ENCODE data around the gene HS2ST1. TPM values are rescaled to one million over a fixed set of nuclear protein-coding genes. Genes with fewer than 3 reads are reported as not detected.

The HS2ST1 gene
- total RNA-seq, 1 experiment from 2014 or later: 30.1 TPM

DNA sequence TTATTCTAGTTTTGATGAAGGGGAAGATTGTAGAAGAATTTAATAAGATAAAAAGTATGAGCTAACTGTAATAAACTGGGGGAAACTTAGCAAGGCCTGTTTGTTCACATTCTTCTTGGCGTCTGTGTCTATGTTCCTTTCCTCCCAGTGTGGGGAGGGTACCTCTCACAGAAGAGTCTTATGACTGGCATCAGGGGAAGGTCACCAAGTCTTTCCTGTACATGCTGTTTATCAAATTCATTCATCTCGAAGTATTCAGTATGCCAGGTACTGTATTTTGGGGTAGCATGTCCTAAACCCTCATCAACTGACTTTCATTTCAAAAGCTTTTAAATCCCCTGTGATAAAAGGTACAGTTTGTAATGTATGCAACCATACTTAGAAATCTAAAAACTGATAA, 78.4 kb downstream of the HS2ST1 start:
- ChIA-PET POLR2A (no interaction called here), CTCF (interaction anchor here (0.8 kb wide), 1 partner anchor 17 kb away, joined by 3 read pairs; no protein-coding TSS in a partner anchor), RAD21 (ENCODE audit: low non-redundant PET in 1 of 2, low total read pairs in 2 of 2, uncharacterized antibody in 2 of 2, unreplicated experiment in 2 of 2) (no interaction called here)
- intact Hi-C loops (cut with micrococcal nuclease): no loop called here
- Histone ChIP-seq H3K79me2 (ENCODE audit: insufficient read depth, low read length) (no peaks in the 10 kb centered on the region), H3K36me3 (ENCODE audit: control insufficient read depth in 1 of 2, insufficient read depth in 2 of 2, low read length in 2 of 2) (no peaks in the 10 kb centered on the region), H3K4me3 (replicated peaks in 1 of 2; ENCODE audit: low read depth in 1 of 2, low read length in 2 of 2) (no peak overlapping the region), H3K9ac (ENCODE audit: low read length) (no peak overlapping the region), H3K27me3 (ENCODE audit: insufficient read depth, low read length) (no peaks in the 10 kb centered on the region), H3K9me3 (ENCODE audit: control insufficient read depth in 1 of 2, insufficient read depth in 1 of 2, low read depth in 1 of 2, low read length in 2 of 2) (no peaks in the 10 kb centered on the region), H3K27ac (ENCODE audit: low read depth, low read length) (no peak overlapping the region), H3K9me2 (ENCODE audit: insufficient read depth) (no peaks in the 10 kb centered on the region), H3K4me2 (ENCODE audit: low read length) (peak overlapping the region; percentile 42; the same call in 1 of the 2 replicates), H4K20me1 (ENCODE audit: insufficient read depth) (no peaks in the 10 kb centered on the region), H3K4me1 (ENCODE audit: control insufficient read depth in 1 of 2, insufficient read depth in 2 of 2, low read length in 2 of 2) (peaks cover 9 to 13% of the 10 kb centered on the region in 2 experiments), H2AFZ (ENCODE audit: low read depth, low read length, poor library complexity, severe bottlenecking) (no peak overlapping the region)
- BruUV-seq (replicated peaks): no TSS peak
- ATAC-seq (no peak), DNase-seq (ENCODE audit: low read depth, low spot score) (no peak)
- TF ChIP-seq, protein P1, sequence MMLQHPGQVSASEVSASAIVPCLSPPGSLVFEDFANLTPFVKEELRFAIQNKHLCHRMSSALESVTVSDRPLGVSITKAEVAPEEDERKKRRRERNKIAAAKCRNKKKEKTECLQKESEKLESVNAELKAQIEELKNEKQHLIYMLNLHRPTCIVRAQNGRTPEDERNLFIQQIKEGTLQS (IDR thresholded peaks at IDR 0.05): no peak
- TF ChIP-seq TCF7L2 (IDR thresholded peaks at IDR 0.05; ENCODE audit: borderline replicate concordance, extremely low read depth, insufficient read depth, insufficient read length) (no peak), YY1 (IDR thresholded peaks at IDR 0.05; ENCODE audit: extremely low read depth, insufficient replicate concordance, low read depth, low read length) (no peak), ZNF274 (IDR thresholded peaks at IDR 0.05; ENCODE audit: low read depth, low read length) (no peak), EGR1 (IDR thresholded peaks at IDR 0.05; ENCODE audit: low read depth) (no peak), FOSL1 (IDR thresholded peaks at IDR 0.05; ENCODE audit: low read depth) (no peak), EZH2 (IDR thresholded peaks at IDR 0.05) (no peak), ELF1 (IDR thresholded peaks at IDR 0.05; ENCODE audit: borderline replicate concordance, low read depth) (no peak), CBX3 (IDR thresholded peaks at IDR 0.05; ENCODE audit: low read depth) (no peak), SRF (IDR thresholded peaks at IDR 0.05; ENCODE audit: low read depth) (no peak), RAD21 (IDR thresholded peaks at IDR 0.05; ENCODE audit: low read depth) (no peak), POLR2A (IDR thresholded peaks at IDR 0.05; ENCODE audit: borderline replicate concordance, extremely low read depth, insufficient read depth, insufficient read length) (no peak)
- TF ChIP-seq, protein P2, sequence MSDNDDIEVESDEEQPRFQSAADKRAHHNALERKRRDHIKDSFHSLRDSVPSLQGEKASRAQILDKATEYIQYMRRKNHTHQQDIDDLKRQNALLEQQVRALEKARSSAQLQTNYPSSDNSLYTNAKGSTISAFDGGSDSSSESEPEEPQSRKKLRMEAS (IDR thresholded peaks at IDR 0.05): no peak
- TF ChIP-seq, protein P3, sequence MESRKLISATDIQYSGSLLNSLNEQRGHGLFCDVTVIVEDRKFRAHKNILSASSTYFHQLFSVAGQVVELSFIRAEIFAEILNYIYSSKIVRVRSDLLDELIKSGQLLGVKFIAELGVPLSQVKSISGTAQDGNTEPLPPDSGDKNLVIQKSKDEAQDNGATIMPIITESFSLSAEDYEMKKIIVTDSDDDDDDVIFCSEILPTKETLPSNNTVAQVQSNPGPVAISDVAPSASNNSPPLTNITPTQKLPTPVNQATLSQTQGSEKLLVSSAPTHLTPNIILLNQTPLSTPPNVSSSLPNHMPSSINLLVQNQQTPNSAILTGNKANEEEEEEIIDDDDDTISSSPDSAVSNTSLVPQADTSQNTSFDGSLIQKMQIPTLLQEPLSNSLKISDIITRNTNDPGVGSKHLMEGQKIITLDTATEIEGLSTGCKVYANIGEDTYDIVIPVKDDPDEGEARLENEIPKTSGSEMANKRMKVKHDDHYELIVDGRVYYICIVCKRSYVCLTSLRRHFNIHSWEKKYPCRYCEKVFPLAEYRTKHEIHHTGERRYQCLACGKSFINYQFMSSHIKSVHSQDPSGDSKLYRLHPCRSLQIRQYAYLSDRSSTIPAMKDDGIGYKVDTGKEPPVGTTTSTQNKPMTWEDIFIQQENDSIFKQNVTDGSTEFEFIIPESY (IDR thresholded peaks at IDR 0.05; ENCODE audit: extremely low read depth, insufficient replicate concordance, low read length): no peak
- TF ChIP-seq, protein P4, sequence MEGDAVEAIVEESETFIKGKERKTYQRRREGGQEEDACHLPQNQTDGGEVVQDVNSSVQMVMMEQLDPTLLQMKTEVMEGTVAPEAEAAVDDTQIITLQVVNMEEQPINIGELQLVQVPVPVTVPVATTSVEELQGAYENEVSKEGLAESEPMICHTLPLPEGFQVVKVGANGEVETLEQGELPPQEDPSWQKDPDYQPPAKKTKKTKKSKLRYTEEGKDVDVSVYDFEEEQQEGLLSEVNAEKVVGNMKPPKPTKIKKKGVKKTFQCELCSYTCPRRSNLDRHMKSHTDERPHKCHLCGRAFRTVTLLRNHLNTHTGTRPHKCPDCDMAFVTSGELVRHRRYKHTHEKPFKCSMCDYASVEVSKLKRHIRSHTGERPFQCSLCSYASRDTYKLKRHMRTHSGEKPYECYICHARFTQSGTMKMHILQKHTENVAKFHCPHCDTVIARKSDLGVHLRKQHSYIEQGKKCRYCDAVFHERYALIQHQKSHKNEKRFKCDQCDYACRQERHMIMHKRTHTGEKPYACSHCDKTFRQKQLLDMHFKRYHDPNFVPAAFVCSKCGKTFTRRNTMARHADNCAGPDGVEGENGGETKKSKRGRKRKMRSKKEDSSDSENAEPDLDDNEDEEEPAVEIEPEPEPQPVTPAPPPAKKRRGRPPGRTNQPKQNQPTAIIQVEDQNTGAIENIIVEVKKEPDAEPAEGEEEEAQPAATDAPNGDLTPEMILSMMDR (IDR thresholded peaks at IDR 0.05 in 2 of 3, conservative IDR thresholded peaks at IDR 0.05 in 1 of 3; ENCODE audit: borderline replicate concordance in 1 of 3, insufficient read depth in 1 of 3, low read depth in 2 of 3, low read length in 2 of 3): no peak

All from HCT116 (cell line).